GM18868 (cell line): Measurements from ENCODE around the gene SEMA6D.

Experiments
- ATAC-seq: cut with Tn5 transposase; IDR thresholded peaks from one replicate; pipeline ENCODE4 v1.9.1; 2021; ENCODE audit warnings: mild to moderate bottlenecking, moderate library complexity; ENCODE audit not compliant: unreplicated experiment

Gene SEMA6D

DNA sequence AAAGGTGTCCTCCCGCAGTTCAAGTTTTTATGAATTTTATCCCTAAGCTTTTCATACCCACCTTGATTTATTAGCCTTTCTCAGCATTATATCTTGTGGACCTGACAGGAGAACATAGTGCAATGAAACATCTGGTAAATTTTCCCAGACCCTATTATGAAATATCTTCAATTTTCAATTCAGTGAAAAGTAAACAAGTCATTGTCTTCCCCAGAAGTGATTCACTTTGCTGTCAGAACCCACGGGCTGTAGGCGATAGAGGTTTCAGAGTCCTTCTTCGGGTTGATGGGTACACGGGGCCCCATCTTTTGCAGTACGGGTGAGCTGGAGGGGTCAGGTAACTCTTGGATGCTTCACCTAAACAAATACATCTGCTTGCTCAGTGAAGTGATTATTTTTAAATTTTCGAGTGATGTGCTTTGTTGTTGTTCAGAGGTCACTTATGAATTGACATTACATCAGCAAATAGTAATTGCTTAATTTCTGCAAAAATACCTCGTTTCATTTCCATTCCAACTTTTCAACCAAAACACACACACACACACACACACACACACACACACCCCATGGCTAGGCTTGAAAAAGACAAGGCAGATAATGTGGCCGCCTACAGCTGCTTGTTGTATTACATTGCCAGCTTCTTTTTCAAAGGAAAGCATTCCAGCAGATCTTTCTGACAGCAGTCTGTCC lies 102.9 kb downstream of the SEMA6D start:
- no peak for ATAC-seq

DNA sequence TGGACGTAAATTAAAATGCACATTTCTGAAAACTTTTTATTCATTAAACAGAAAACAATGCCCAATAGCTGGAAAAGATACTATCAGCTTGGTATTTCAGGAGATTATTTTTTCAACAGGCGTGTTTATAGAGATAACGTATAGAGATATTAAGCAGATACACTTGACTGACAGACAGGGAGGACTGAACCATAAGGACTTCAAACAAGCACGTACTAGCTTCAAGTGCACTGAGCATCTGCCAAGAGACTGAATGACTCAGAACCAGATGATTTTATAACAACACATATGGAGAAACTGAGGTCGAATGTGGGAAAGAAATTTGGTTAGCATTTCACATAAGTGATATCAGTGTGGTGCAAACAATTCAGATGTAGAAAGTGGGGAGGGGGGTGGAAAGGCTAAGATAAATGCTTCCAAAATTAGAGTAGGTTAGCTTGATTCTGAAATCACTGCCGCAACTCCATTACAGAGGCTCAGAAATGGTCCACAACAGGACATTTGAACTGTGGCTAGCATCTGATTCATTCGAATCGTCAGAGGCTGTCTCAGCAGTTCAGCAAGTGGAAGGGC lies 103.5 kb downstream of the SEMA6D start:
- no peak for ATAC-seq

DNA sequence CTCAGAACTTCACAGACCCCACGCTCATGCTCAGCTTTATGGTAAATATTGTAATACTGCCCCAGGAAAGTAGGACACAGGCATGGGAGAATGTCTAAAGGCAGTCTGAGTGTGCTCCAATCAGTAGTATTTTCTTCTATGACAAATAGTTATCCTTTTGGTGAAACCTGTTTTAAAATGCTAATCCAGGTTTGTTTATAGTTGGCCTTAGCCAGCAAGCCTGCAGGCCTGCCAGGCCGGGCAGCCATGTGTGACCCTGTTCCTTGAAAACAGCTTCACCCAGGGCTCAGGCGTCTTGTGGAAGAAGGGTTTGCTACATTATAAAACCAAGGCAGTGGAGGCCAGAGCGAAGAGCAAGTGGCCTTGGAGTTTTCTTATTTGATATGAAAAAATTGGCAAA lies 104.7 kb downstream of the SEMA6D start:
- ATAC-seq, result no peak
